Activated CD4-positive, CD25-positive, alpha-beta regulatory T cell (primary cell): ENCODE data around the gene RTBDN.
"Not testable (repeated sequence)": the region's sequence is repeated elsewhere in the genome, so short reads cannot be mapped to it uniquely, and the experiment has no call there.

Experiments
- DNase-seq, 4 experiments: peaks; one replicate each; lab custom pipeline; 2025; lab: John Stamatoyannopoulos, UW

The RTBDN gene

GRCh38 chr19:12858041-12858928, 23.9 kb upstream of the RTBDN start:
- no peak for DNase-seq

DNA sequence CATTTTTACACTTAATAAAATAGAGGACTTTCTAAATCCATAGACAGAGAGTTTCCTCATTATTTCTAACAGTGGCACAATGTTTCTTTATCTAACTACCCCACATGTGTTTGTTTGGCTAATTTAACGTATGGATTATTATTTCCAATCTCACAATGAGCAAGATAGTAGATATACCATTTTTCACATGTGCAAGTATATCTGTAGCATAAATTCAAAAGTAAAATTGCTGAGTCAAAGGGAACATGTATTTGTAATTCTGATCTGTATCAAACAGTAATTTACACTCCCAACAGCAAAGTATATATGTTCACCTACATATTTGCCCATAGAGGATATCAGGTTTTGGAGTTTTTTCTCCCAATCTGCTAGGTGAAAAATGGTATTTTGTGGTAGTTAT, 22.3 kb upstream of the RTBDN start:
- DNase-seq = no peak

DNA sequence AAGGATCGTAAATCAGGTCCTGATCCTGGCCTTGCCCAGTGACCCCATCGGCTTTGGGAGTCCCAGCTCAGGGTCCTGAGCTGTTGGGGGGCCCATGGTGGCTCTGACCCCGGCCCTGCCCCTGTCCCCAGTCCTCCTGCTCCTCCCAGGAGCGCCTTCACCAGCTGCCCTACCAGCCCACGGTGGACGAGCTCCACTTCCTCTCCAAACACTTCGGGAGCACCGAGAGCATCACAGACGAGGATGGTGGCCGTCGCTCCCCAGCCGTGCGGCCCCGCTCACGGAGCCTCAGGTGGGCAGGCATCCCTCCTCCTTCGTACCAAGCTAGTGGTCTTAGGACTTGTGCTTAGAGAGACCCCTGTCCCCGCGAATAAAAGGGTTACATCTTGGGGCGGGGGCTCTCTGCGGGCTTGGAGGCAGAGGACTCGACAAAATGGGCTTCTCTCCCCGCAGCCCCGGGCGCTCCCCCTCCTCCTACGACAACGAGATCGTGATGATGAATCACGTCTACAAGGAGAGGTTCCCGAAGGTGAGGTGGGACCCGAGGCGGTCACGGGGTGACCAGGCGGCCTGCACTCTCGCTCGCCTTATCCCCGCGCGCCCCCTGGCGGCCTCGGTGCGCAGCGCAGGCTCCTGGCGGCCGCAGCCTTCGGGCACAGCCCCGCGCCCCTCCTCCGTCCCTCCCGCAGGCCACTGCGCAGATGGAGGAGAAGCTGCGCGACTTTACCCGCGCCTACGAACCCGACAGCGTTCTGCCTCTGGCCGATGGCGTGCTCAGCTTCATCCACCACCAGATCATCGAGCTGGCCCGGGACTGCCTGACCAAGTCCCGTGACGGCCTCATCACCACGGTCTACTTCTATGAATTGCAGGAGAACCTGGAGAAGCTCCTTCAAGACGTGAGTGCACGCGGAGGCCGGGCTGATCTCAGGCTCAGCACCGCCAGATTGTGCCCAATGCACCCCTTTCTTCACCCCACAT, 13.1 kb upstream of the RTBDN start:
- DNase-seq = peak; percentile 67 to 89 (median 80)

GRCh38 chr19:12846613-12847012, 12.2 kb upstream of the RTBDN start:
- not testable (repeated sequence) for DNase-seq

GRCh38 chr19:12843999-12844732, 9.8 kb upstream of the RTBDN start:
- no peak for DNase-seq

GRCh38 chr19:12843328-12843727, 8.9 kb upstream of the RTBDN start:
- DNase-seq = no peak

DNA sequence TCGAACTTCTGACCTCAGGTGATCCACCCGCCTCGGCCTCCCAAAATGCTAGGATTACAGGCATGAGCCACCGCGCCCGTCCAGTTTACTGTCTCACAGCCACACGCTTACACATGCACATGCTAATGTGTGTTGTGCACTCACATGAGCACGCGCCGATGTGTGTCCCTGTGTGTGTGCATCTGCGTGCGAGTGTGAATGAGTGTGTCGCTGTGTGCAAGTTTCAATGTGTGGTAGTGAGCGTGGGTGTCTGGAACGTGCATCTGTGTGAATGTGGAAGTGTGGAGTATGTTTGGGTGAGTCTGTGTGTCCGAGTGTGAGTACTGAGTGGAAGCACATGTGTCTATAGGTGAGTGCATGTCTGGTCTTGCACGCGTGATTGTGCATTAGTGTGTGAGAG, 8.1 kb upstream of the RTBDN start:
- no peak for DNase-seq

DNA sequence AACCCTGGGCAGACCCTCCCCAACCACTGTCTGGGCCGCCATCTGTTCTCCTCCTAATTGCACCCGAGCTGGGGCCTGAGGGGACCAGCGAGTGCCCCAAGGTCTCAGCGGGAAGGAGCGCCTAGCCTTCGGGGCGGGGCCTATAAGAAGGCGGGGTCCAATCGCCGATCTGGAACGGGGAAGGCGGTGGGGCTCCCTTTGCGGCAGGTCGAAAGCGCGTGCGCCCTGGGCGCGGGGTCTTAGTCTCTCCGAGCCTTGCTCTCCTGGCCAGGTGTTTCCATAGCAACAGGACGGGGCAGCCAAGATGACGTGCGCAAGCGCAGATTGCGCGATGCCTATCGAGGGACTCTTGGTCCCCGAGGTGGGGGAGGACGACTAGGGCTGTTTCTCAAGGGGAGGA, 6.7 kb upstream of the RTBDN start:
- no peak for DNase-seq

- no peak for DNase-seq
Observed at GRCh38 chr19:12840091-12841079, 6.0 kb upstream of the RTBDN start.

- no peak for DNase-seq
Observed at GRCh38 chr19:12838886-12839756, 4.7 kb upstream of the RTBDN start.

GRCh38 chr19:12838182-12838885, 4.0 kb upstream of the RTBDN start, which contains the start of gene MAST1:
Gene MAST1, plus strand, starts transcription at chr19:12838515. Its CDS starts 58 bp downstream, at chr19:12838573.
- peak in 1 of 4 experiments; percentile 26 for DNase-seq

DNA sequence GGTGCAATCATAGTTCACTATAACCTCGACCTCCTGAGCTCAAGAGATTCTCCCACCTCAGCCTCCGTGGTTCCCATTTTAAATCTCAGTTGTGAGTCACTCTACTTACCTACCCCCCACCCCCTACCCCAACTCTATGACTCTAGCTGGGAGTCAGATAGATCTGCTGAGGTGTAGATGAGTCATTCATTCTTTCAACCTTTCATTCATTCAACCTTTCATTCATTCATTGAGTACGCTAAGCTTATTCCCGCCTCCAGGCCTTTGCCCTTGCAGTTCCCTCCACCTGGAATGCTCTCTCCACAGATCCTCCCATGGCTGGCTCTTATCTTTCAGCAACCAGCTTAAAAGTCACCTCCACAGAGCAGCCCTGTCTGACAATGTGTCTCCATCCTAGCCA, 2.8 kb upstream of the RTBDN start:
- DNase-seq = no peak

GRCh38 chr19:12836529-12836863, 2.1 kb upstream of the RTBDN start:
- DNase-seq = no peak

- no peak for DNase-seq
Observed at GRCh38 chr19:12834976-12835757, 788 bp upstream of the RTBDN start.

DNA sequence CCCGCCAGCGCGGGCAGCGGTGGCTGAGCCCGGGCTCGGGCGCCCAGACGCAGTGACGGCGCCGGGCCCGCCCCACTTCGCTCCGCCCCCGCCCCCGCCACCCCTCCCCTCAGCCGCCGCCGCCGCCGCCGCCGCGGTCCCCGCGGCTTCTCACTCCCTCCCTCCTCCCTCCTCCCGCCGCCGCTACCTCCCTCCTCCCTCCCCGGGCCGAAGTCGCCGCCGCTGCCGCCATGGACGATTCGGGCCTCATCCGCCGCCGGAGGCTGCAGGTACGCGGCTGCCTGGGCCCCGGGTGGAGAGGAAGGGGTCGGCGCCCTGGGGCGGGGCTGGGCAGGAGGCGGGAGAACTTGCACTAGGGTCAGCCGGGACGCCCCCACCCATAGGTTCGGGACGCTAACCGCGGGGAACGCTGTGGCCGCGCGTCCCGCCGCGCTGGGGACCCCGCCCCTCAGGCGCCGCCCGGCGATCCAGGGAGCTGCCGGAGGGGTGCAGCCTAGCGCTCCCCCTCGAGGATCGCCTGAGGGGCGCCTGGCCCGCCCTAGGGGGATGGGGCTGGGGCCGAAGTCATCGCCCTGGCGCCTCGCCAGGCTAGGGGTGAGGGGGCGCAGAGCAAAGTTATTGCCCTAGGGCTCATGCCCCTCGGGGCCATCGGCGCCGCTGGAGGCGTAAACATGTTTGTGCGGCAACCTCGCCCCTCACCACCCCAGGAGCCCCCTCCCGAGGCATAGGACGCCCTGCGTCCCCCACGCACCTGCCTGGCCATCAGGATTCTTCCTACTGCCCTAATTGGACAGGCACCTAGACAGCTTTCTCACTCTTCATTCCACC, 427 bp downstream of the RTBDN start:
- DNase-seq = peak in 1 of 4 experiments; percentile 14

GRCh38 chr19:12833418-12833737, 1.0 kb downstream of the RTBDN start:
- DNase-seq = no peak

DNA sequence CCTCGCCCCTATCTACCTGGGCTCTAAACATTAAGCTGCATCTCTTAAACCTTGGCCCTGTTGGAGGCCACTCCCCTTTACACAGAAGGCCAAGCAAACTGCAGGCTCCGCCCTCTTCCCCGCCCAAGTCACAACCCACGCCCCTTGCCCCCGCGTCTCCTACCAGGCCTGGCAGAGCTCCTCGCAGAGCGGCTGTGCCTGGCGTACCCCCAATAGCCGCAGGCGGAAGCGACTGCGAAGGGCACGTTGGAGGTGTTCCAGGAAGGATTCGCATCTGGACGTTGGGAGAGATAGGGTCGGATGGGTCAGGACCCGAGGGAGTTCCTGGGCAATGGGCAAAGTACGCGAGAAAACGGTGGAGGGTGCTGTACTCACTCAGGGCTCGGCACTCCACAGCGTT, 5.9 kb downstream of the RTBDN start:
- DNase-seq = no peak
